ENCODE data around the gene TMEM248. TPM values are rescaled to one million over a fixed set of nuclear protein-coding genes. Genes with fewer than 3 reads are reported as not detected.
"Not testable (repeated sequence)": the region's sequence is repeated elsewhere in the genome, so short reads cannot be mapped to it uniquely, and the experiment has no call there.

TMEM248 gene
- total RNA-seq, 2 experiments from 2014 or later, result 64.7 to 67.4 TPM

GRCh38 chr7:66905689-66906088 is 15.3 kb upstream of the TMEM248 start:
- no peak overlapping the region for H3K4me3 Mint-ChIP-seq
- no peak for DNase-seq
- H3K27ac Mint-ChIP-seq, result no peak overlapping the region
- H3K27me3 Mint-ChIP-seq, result no peaks in the 10 kb centered on the region
- H3K27me3 ChIP-seq (ENCODE audit: control insufficient read depth in 1 of 2, insufficient read depth in 2 of 2, low read length in 2 of 2), result no peaks in the 10 kb centered on the region
- ATAC-seq (ENCODE audit: poor library complexity), result no peak
- POLR2A ChIA-PET, result interaction anchor here (2.2 kb wide), 1 partner anchor 61 kb away, joined by 10 read pairs; no protein-coding TSS in a partner anchor
- TF ChIP-seq CTCF (IDR thresholded peaks at IDR 0.05), result no peak
- no peaks in the 10 kb centered on the region for H3K4me1 Mint-ChIP-seq (ENCODE audit: low read depth)
- no peaks in the 10 kb centered on the region for H3K4me1 ChIP-seq (ENCODE audit: insufficient read depth, low read length)
- H3K9me3 ChIP-seq (ENCODE audit: control insufficient read depth in 1 of 2, insufficient read depth in 1 of 2, low read length in 2 of 2), result no peaks in the 10 kb centered on the region
- no peaks in the 10 kb centered on the region for H3K36me3 ChIP-seq (ENCODE audit: insufficient read depth, low read length)
- CTCF ChIA-PET, result no interaction called here
- intact Hi-C loops (cut with DNase I, micrococcal nuclease), result no loop called here
- H3K4me3 ChIP-seq (ENCODE audit: low read length), result no peak overlapping the region
- no peak overlapping the region for H3K27ac ChIP-seq (ENCODE audit: low read depth in 1 of 2, low read length in 2 of 2)
- H3K9me3 Mint-ChIP-seq, result no peaks in the 10 kb centered on the region
- peaks cover 4% of the 10 kb centered on the region for H3K36me3 Mint-ChIP-seq (ENCODE audit: low read depth)

GRCh38 chr7:66907731-66908130 is 13.3 kb upstream of the TMEM248 start:
- intact Hi-C loops (cut with DNase I, micrococcal nuclease), result no loop called here
- H3K4me3 ChIP-seq (ENCODE audit: low read length), result no peak overlapping the region
- peaks cover 4% of the 10 kb centered on the region for H3K36me3 Mint-ChIP-seq (ENCODE audit: low read depth)
- no peaks in the 10 kb centered on the region for H3K9me3 ChIP-seq (ENCODE audit: control insufficient read depth in 1 of 2, insufficient read depth in 1 of 2, low read length in 2 of 2)
- H3K27me3 Mint-ChIP-seq, result no peaks in the 10 kb centered on the region
- ChIA-PET CTCF (no interaction called here), POLR2A (no interaction called here)
- no peak overlapping the region for H3K27ac Mint-ChIP-seq
- no peaks in the 10 kb centered on the region for H3K27me3 ChIP-seq (ENCODE audit: control insufficient read depth in 1 of 2, insufficient read depth in 2 of 2, low read length in 2 of 2)
- no peak for ATAC-seq (ENCODE audit: poor library complexity)
- no peak for TF ChIP-seq CTCF (IDR thresholded peaks at IDR 0.05)
- no peak for DNase-seq
- H3K36me3 ChIP-seq (ENCODE audit: insufficient read depth, low read length), result no peaks in the 10 kb centered on the region
- H3K4me3 Mint-ChIP-seq, result no peak overlapping the region
- H3K9me3 Mint-ChIP-seq, result no peaks in the 10 kb centered on the region
- no peaks in the 10 kb centered on the region for H3K4me1 ChIP-seq (ENCODE audit: insufficient read depth, low read length)
- no peak overlapping the region for H3K27ac ChIP-seq (ENCODE audit: low read depth in 1 of 2, low read length in 2 of 2)
- no peaks in the 10 kb centered on the region for H3K4me1 Mint-ChIP-seq (ENCODE audit: low read depth)

GRCh38 chr7:66908598-66908997 is 12.4 kb upstream of the TMEM248 start:
- H3K4me1 ChIP-seq (ENCODE audit: insufficient read depth, low read length); H3K36me3 Mint-ChIP-seq (ENCODE audit: low read depth); H3K27ac Mint-ChIP-seq; H3K27me3 ChIP-seq (ENCODE audit: control insufficient read depth in 1 of 2, insufficient read depth in 2 of 2, low read length in 2 of 2); intact Hi-C loops (cut with DNase I, micrococcal nuclease); H3K4me1 Mint-ChIP-seq (ENCODE audit: low read depth); H3K9me3 ChIP-seq (ENCODE audit: control insufficient read depth in 1 of 2, insufficient read depth in 1 of 2, low read length in 2 of 2); H3K27ac ChIP-seq (ENCODE audit: low read depth in 1 of 2, low read length in 2 of 2); POLR2A ChIA-PET; ATAC-seq (ENCODE audit: poor library complexity); CTCF ChIA-PET; H3K27me3 Mint-ChIP-seq; H3K4me3 ChIP-seq (ENCODE audit: low read length); H3K4me3 Mint-ChIP-seq; H3K36me3 ChIP-seq (ENCODE audit: insufficient read depth, low read length); H3K9me3 Mint-ChIP-seq; DNase-seq: not testable (repeated sequence)

GRCh38 chr7:66910789-66911188 is 10.2 kb upstream of the TMEM248 start:
- intact Hi-C loops (cut with DNase I, micrococcal nuclease), result no loop called here
- ChIA-PET CTCF (no interaction called here), POLR2A (interaction anchor here (0.6 kb wide), 1 partner anchor 10 kb away, joined by 3 read pairs; the partner anchor contains the start of gene TMEM248)
- no peak overlapping the region for H3K27ac ChIP-seq (ENCODE audit: low read depth in 1 of 2, low read length in 2 of 2)
- Mint-ChIP-seq H3K36me3 (ENCODE audit: low read depth) (no peaks in the 10 kb centered on the region), H3K4me3 (no peak overlapping the region), H3K9me3 (no peaks in the 10 kb centered on the region), H3K4me1 (ENCODE audit: low read depth) (no peaks in the 10 kb centered on the region), H3K27me3 (no peaks in the 10 kb centered on the region), H3K27ac (no peak overlapping the region)
- ATAC-seq (ENCODE audit: poor library complexity) (no peak), DNase-seq (no peak)
- no peaks in the 10 kb centered on the region for H3K27me3 ChIP-seq (ENCODE audit: control insufficient read depth in 1 of 2, insufficient read depth in 2 of 2, low read length in 2 of 2)
- H3K36me3 ChIP-seq (ENCODE audit: insufficient read depth, low read length), result no peaks in the 10 kb centered on the region
- no peaks in the 10 kb centered on the region for H3K4me1 ChIP-seq (ENCODE audit: insufficient read depth, low read length)
- H3K9me3 ChIP-seq (ENCODE audit: control insufficient read depth in 1 of 2, insufficient read depth in 1 of 2, low read length in 2 of 2), result no peaks in the 10 kb centered on the region
- no peak for TF ChIP-seq CTCF (IDR thresholded peaks at IDR 0.05)
- no peak overlapping the region for H3K4me3 ChIP-seq (ENCODE audit: low read length)

GRCh38 chr7:66911191-66911590 is 9.8 kb upstream of the TMEM248 start:
- H3K27me3 ChIP-seq (ENCODE audit: control insufficient read depth in 1 of 2, insufficient read depth in 2 of 2, low read length in 2 of 2); H3K27me3 Mint-ChIP-seq; H3K4me1 Mint-ChIP-seq (ENCODE audit: low read depth); intact Hi-C loops (cut with DNase I, micrococcal nuclease); POLR2A ChIA-PET; H3K9me3 Mint-ChIP-seq; DNase-seq; H3K36me3 Mint-ChIP-seq (ENCODE audit: low read depth); ATAC-seq (ENCODE audit: poor library complexity); H3K27ac Mint-ChIP-seq; H3K36me3 ChIP-seq (ENCODE audit: insufficient read depth, low read length); H3K4me3 Mint-ChIP-seq; CTCF ChIA-PET; H3K4me1 ChIP-seq (ENCODE audit: insufficient read depth, low read length); H3K27ac ChIP-seq (ENCODE audit: low read depth in 1 of 2, low read length in 2 of 2); H3K4me3 ChIP-seq (ENCODE audit: low read length); H3K9me3 ChIP-seq (ENCODE audit: control insufficient read depth in 1 of 2, insufficient read depth in 1 of 2, low read length in 2 of 2): not testable (repeated sequence)

Data from CD4-positive, alpha-beta T cell (primary cell).